HEK293 (cell line): ENCODE data around the gene ATP8A1.

Experiments used
- CTCF ChIA-PET: fragments of 350-600 bp; formaldehyde crosslinking; extraction: SDS; loops from one replicate; lab custom pipeline; 2021; ENCODE audit warnings: antibody characterized with exemption; lab: Yijun Ruan, JAX
- POLR2A ChIA-PET: fragments of 300-600 bp; formaldehyde crosslinking; extraction: SDS; loops from one replicate; lab custom pipeline; 2020; ENCODE audit warnings: antibody characterized with exemption, inconsistent platforms; lab: Yijun Ruan, JAX
- H3K27ac ChIP-seq: fragments of 200-500 bp; sonication (Bioruptor generic); 2 replicates; pipeline ENCODE4 v1.5.1; 2014; ENCODE audit warnings: low read depth, low read length, control low read depth, inconsistent platforms; ENCODE audit errors: extremely low read depth
- H3K36me3 ChIP-seq, 2 experiments: fragments of 200-500 bp in 1 of 2; sonication (Bioruptor generic) in 1 of 2; 1 replicate in 1 of 2; 2 replicates in 1 of 2; pipeline ENCODE4 v1.5.1; 2014 to 2017; ENCODE audit warnings: inconsistent platforms in 2 of 2, low read length in 2 of 2; ENCODE audit not compliant: control insufficient read depth in 2 of 2, insufficient read depth in 1 of 2
- H3K4me1 ChIP-seq: fragments of 200-500 bp; sonication (Bioruptor generic); 2 replicates; pipeline ENCODE4 v1.5.1; 2014; ENCODE audit warnings: mild to moderate bottlenecking, low read length, inconsistent platforms; ENCODE audit not compliant: control insufficient read depth, insufficient read depth
- H3K4me3 ChIP-seq: 2 replicates; pipeline ENCODE4 v1.5.1; 2011; ENCODE audit warnings: low read depth, mild to moderate bottlenecking, control low read depth, low read length, moderate library complexity
- H3K9me3 ChIP-seq: fragments of 200-500 bp; sonication (Bioruptor generic); 2 replicates; pipeline ENCODE4 v1.5.1; 2014; ENCODE audit warnings: low read depth, low read length, inconsistent platforms; ENCODE audit not compliant: control insufficient read depth, insufficient read depth
- BCL6B ChIP-seq: fragments of 450-650 bp; formaldehyde crosslinking; IDR thresholded peaks from 2 replicates; pipeline ENCODE4 v1.5.1; 2017; ENCODE audit warnings: missing biosample characterization, missing genetic modification characterization
- FEZF1 ChIP-seq: fragments of 450-650 bp; formaldehyde crosslinking; IDR thresholded peaks from 2 replicates; pipeline ENCODE4 v1.5.1; 2016; ENCODE audit warnings: missing biosample characterization, missing genetic modification characterization
- GFI1B ChIP-seq: fragments of 450-650 bp; formaldehyde crosslinking; IDR thresholded peaks from 2 replicates; pipeline ENCODE4 v1.5.1; 2016; ENCODE audit warnings: missing biosample characterization, missing genetic modification characterization
- GLIS1 ChIP-seq: fragments of 450-650 bp; formaldehyde crosslinking; IDR thresholded peaks from 2 replicates; pipeline ENCODE4 v1.5.1; 2016; ENCODE audit warnings: missing biosample characterization, missing genetic modification characterization
- HOXA7 ChIP-seq: sonication (generic); formaldehyde crosslinking; IDR thresholded peaks from 2 replicates; pipeline ENCODE4 v1.8.1; 2022; ENCODE audit warnings: missing genetic modification reagents, borderline replicate concordance
- IKZF3 ChIP-seq: fragments of 450-650 bp; IDR thresholded peaks from 2 replicates; pipeline ENCODE4 v1.5.0; 2018; ENCODE audit warnings: missing biosample characterization, mild to moderate bottlenecking, missing genetic modification characterization, moderate library complexity
- KLF8 ChIP-seq: fragments of 450-650 bp; formaldehyde crosslinking; IDR thresholded peaks from 2 replicates; pipeline ENCODE4 v1.5.1; 2016; ENCODE audit warnings: missing biosample characterization, missing genetic modification characterization
- OSR2 ChIP-seq: fragments of 450-650 bp; formaldehyde crosslinking; IDR thresholded peaks from 2 replicates; pipeline ENCODE4 v1.5.1; 2016; ENCODE audit warnings: missing biosample characterization, missing genetic modification characterization
- PRDM4 ChIP-seq: fragments of 450-650 bp; formaldehyde crosslinking; IDR thresholded peaks from 2 replicates; pipeline ENCODE4 v1.5.1; 2017; ENCODE audit warnings: missing biosample characterization, missing genetic modification characterization
- PRDM6 ChIP-seq: fragments of 450-650 bp; formaldehyde crosslinking; IDR thresholded peaks from 2 replicates; pipeline ENCODE4 v1.5.1; 2017; ENCODE audit warnings: missing biosample characterization, missing genetic modification characterization
- SETDB1 ChIP-seq: IDR thresholded peaks from one replicate; pipeline ENCODE4 v1.6.1; 2017; ENCODE audit warnings: mild to moderate bottlenecking, low read length, moderate library complexity, mixed read lengths; ENCODE audit not compliant: insufficient read length
- SP7 ChIP-seq: fragments of 450-650 bp; formaldehyde crosslinking; IDR thresholded peaks from 2 replicates; pipeline ENCODE4 v1.5.1; 2016; ENCODE audit warnings: missing biosample characterization, missing genetic modification characterization
- ZBTB7A ChIP-seq: fragments of 450-650 bp; formaldehyde crosslinking; IDR thresholded peaks from 2 replicates; pipeline ENCODE4 v1.5.1; 2016; ENCODE audit warnings: low read depth, missing biosample characterization, missing genetic modification characterization
- ZFHX2 ChIP-seq: fragments of 450-650 bp; formaldehyde crosslinking; conservative IDR thresholded peaks from 2 replicates; pipeline ENCODE4 v1.5.1; 2016; ENCODE audit warnings: missing biosample characterization, missing genetic modification characterization
- ZFP69B ChIP-seq: fragments of 450-650 bp; formaldehyde crosslinking; IDR thresholded peaks from 2 replicates; pipeline ENCODE4 v1.5.1; 2016; ENCODE audit warnings: missing biosample characterization, missing genetic modification characterization
- ZNF114 ChIP-seq: fragments of 450-650 bp; formaldehyde crosslinking; IDR thresholded peaks from 2 replicates; pipeline ENCODE4 v1.5.0; 2017; ENCODE audit warnings: missing biosample characterization, missing genetic modification characterization
- ZNF155 ChIP-seq: fragments of 450-650 bp; formaldehyde crosslinking; IDR thresholded peaks from 2 replicates; pipeline ENCODE4 v1.5.1; 2016; ENCODE audit warnings: missing biosample characterization, missing genetic modification characterization
- ZNF169 ChIP-seq: fragments of 450-650 bp; formaldehyde crosslinking; IDR thresholded peaks from 2 replicates; pipeline ENCODE4 v1.5.1; 2016; ENCODE audit warnings: missing biosample characterization, missing genetic modification characterization
- ZNF214 ChIP-seq: fragments of 450-650 bp; formaldehyde crosslinking; IDR thresholded peaks from 2 replicates; pipeline ENCODE4 v1.5.1; 2017; ENCODE audit warnings: missing biosample characterization, mild to moderate bottlenecking, missing genetic modification characterization, borderline replicate concordance
- ZNF292 ChIP-seq: fragments of 450-650 bp; formaldehyde crosslinking; IDR thresholded peaks from 2 replicates; pipeline ENCODE4 v1.5.1; 2016; ENCODE audit warnings: low read depth, missing biosample characterization, missing genetic modification characterization, borderline replicate concordance
- ZNF311 ChIP-seq: fragments of 450-650 bp; formaldehyde crosslinking; IDR thresholded peaks from 2 replicates; pipeline ENCODE4 v1.5.1; 2017; ENCODE audit warnings: missing biosample characterization, missing genetic modification characterization, borderline replicate concordance
- ZNF335 ChIP-seq: fragments of 450-650 bp; formaldehyde crosslinking; conservative IDR thresholded peaks from 2 replicates; pipeline ENCODE4 v1.5.1; 2016; ENCODE audit warnings: missing biosample characterization, missing genetic modification characterization
- ZNF354C ChIP-seq: fragments of 450-650 bp; formaldehyde crosslinking; IDR thresholded peaks from 2 replicates; pipeline ENCODE4 v1.5.1; 2016; ENCODE audit warnings: missing biosample characterization, missing genetic modification characterization, low read depth, borderline replicate concordance
- ZNF426 ChIP-seq: fragments of 450-650 bp; formaldehyde crosslinking; IDR thresholded peaks from 2 replicates; pipeline ENCODE4 v1.5.1; 2017; ENCODE audit warnings: missing biosample characterization, missing genetic modification characterization, mild to moderate bottlenecking, inconsistent platforms, moderate library complexity
- ZNF544 ChIP-seq: fragments of 450-650 bp; formaldehyde crosslinking; IDR thresholded peaks from 2 replicates; pipeline ENCODE4 v1.5.0; 2017; ENCODE audit warnings: missing biosample characterization, missing genetic modification characterization
- ZNF561 ChIP-seq: fragments of 450-650 bp; IDR thresholded peaks from 2 replicates; pipeline ENCODE4 v1.5.1; 2018; ENCODE audit warnings: missing biosample characterization, missing genetic modification characterization, borderline replicate concordance
- ZNF623 ChIP-seq: fragments of 450-650 bp; formaldehyde crosslinking; IDR thresholded peaks from 2 replicates; pipeline ENCODE4 v1.5.1; 2016; ENCODE audit warnings: missing biosample characterization, missing genetic modification characterization
- ZNF626 ChIP-seq: fragments of 450-650 bp; sonication (Bioruptor Pico); formaldehyde crosslinking; IDR thresholded peaks from 2 replicates; pipeline ENCODE4 v1.5.1; 2018; ENCODE audit warnings: missing biosample characterization, missing genetic modification characterization, inconsistent platforms
- ZNF654 ChIP-seq: fragments of 450-650 bp; formaldehyde crosslinking; IDR thresholded peaks from 2 replicates; pipeline ENCODE4 v1.5.1; 2016; ENCODE audit warnings: low read depth, missing biosample characterization, missing genetic modification characterization
- TF ChIP-seq, protein P1 (sequence below): fragments of 450-650 bp; formaldehyde crosslinking; IDR thresholded peaks from 2 replicates; pipeline ENCODE4 v1.5.1; 2016; ENCODE audit warnings: missing biosample characterization, missing genetic modification characterization
- TF ChIP-seq, protein P2 (sequence below): fragments of 450-650 bp; formaldehyde crosslinking; IDR thresholded peaks from 2 replicates; pipeline ENCODE4 v1.5.1; 2017; ENCODE audit warnings: missing biosample characterization, mild to moderate bottlenecking, missing genetic modification characterization, moderate library complexity

Gene ATP8A1

GRCh38 chr4:42543126-42543525 is 113.8 kb downstream of the ATP8A1 start:
- TF ChIP-seq, protein P1, sequence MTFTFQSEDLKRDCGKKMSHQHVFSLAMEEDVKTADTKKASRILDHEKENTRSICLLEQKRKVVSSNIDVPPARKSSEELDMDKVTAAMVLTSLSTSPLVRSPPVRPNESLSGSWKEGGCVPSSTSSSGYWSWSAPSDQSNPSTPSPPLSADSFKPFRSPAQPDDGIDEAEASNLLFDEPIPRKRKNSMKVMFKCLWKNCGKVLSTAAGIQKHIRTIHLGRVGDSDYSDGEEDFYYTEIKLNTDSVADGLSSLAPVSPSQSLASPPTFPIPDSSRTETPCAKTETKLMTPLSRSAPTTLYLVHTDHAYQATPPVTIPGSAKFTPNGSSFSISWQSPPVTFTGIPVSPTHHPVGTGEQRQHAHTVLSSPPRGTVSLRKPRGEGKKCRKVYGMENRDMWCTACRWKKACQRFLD, result no peak
- TF ChIP-seq ZBTB7A (tag by site-specific recombination) (no peak), GLIS1 (tag by site-specific recombination) (no peak), OSR2 (tag by site-specific recombination) (no peak), SP7 (tag by site-specific recombination) (no peak), SETDB1 (no peak), ZNF114 (tag by site-specific recombination) (no peak), PRDM4 (no peak), ZNF544 (tag by site-specific recombination) (no peak), ZNF623 (tag by site-specific recombination) (no peak), ZNF311 (no peak), ZFHX2 (tag by site-specific recombination) (no peak), ZFP69B (tag by site-specific recombination) (no peak), ZNF292 (tag by site-specific recombination) (no peak), ZNF169 (tag by site-specific recombination) (no peak), ZNF214 (tag by site-specific recombination) (no peak), PRDM6 (tag by site-specific recombination) (no peak), IKZF3 (tag by site-specific recombination) (no peak)
- TF ChIP-seq, protein P2, sequence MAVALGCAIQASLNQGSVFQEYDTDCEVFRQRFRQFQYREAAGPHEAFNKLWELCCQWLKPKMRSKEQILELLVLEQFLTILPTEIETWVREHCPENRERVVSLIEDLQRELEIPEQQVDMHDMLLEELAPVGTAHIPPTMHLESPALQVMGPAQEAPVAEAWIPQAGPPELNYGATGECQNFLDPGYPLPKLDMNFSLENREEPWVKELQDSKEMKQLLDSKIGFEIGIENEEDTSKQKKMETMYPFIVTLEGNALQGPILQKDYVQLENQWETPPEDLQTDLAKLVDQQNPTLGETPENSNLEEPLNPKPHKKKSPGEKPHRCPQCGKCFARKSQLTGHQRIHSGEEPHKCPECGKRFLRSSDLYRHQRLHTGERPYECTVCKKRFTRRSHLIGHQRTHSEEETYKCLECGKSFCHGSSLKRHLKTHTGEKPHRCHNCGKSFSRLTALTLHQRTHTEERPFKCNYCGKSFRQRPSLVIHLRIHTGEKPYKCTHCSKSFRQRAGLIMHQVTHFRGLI (tag by site-specific recombination), result no peak
- no peaks in the 10 kb centered on the region for H3K4me1 ChIP-seq
- H3K4me3 ChIP-seq, result no peak overlapping the region
- H3K36me3 ChIP-seq, result peaks cover 0 to 4% of the 10 kb centered on the region in 2 experiments; a peak in 1 of 3 replicates
- POLR2A ChIA-PET, result no interaction called here
- H3K27ac ChIP-seq, result no peak overlapping the region
- CTCF ChIA-PET, result no interaction called here
- no peaks in the 10 kb centered on the region for H3K9me3 ChIP-seq

DNA sequence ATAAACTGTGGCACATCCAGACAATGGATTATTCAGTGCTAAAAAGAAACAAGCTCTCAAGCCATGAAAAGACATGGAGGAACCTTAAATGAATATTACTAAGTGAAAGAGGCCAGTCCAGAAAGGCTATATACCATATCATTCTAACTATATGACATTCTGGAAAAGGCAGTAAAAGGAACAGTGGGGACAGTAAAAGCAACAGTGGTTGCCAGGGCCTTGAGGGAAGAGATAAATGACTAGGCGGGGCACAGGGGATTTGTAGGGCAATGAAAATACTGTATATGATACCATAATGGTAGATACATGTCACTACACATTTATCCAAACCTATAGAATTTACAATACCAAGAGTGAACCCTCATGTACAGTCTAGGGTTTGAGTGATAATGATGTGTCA is 115.3 kb downstream of the ATP8A1 start:
- ChIA-PET POLR2A (no interaction called here), CTCF (interaction anchor here (0.6 kb wide), 1 partner anchor 202 kb away, joined by 3 read pairs; no protein-coding TSS in a partner anchor)
- Histone ChIP-seq H3K4me3 (no peak overlapping the region), H3K9me3 (no peaks in the 10 kb centered on the region), H3K27ac (no peak overlapping the region), H3K4me1 (no peaks in the 10 kb centered on the region), H3K36me3 (no peaks in the 10 kb centered on the region)
- TF ChIP-seq ZNF311 (no peak), ZNF426 (tag by site-specific recombination) (no peak), ZNF654 (tag by site-specific recombination) (no peak), ZNF155 (tag by site-specific recombination) (no peak), ZNF354C (tag by site-specific recombination) (no peak), ZNF561 (tag by site-specific recombination) (no peak), BCL6B (tag by site-specific recombination) (no peak), FEZF1 (tag by site-specific recombination) (no peak), HOXA7 (CRISPR knock-in tag) (no peak), KLF8 (tag by site-specific recombination) (no peak), ZNF626 (tag by site-specific recombination) (no peak), GFI1B (tag by site-specific recombination) (no peak), ZNF335 (tag by site-specific recombination) (no peak)
